HG03378 (cell line): ENCODE results near the gene C19orf85.

ENCODE experiments used
- ATAC-seq: cut with Tn5 transposase; IDR thresholded peaks from one replicate; pipeline ENCODE4 v1.9.1; 2021; ENCODE audit warnings: mild to moderate bottlenecking, moderate library complexity; ENCODE audit not compliant: unreplicated experiment

C19orf85 gene

GRCh38 chr19:55489711-55490477, 25.3 kb upstream of the C19orf85 start:
- ATAC-seq = no peak

DNA sequence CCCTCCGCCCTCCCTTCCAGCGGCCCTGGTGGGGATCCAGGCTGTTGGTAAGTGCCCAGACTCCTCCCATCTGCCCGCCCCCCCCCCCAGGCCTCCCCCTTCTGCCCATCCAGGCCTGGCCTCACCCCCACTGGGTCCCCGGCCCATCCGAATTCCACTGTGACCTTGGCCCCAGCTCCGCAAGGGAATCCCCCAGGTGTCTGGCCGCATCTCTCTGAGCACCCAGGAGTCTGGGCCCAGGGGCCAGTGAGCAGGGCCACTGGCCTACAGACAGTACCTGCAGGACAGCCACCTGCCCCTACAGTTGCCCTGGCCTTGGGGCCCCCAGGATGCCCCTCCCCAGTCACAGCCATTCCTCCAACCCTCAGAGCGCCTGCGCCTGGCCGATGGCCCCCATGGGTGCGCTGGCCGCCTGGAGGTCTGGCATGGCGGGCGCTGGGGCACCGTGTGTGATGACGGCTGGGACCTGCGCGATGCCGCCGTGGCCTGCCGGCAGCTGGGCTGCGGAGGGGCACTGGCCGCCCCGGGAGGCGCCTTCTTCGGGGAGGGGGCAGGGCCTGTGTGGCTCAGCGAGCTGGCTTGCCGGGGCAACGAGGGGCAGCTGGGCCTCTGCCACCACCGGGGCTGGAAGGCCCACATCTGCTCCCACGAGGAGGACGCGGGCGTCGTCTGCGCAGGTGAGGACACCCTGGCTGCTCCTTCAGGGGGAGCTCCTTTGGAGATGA, 24.6 kb upstream of the C19orf85 start:
- no peak for ATAC-seq

DNA sequence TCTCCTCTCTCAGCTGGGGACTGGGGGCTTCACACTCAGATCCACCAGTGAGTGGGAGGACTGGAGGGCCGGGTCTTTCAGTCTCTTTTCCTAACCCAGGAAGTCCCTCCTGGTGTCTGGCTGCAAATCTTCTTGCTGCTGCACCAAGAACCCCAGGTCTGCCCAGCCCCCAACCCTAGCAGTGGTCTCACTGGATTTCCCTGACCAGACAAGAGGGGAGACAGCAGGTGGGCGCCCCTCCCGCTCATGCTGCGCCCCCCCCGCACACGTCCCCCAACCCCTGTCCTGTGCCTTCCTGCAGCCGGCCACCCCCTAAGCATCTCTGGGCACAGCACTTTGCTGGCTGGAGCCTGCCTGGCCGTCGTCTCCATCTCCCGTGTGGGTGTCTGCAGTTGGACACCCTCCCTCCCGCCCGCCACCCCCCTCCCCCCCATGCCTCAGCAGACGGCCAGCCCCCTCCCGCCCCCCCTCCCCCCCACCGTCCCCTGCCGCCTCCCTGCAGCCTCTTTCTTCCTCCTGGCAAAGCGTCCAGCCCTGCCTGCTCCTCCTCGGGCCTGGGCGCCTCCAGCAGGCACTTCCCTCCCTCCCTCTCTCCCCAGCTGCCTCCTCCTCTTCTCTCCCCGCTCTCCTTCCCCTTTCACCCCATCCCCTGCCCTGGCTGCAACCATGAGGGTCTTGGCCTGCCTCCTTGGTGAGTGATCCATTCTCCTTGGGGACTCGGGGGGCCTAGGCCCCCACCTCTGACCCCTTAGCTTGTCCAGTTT, 23.6 kb upstream of the C19orf85 start, which contains the start of gene SSC5D:
Gene SSC5D, plus strand, starts transcription at position 513 of the 764 bp plus-strand sequence. Its CDS starts 154 bp downstream, at position 667.
- ATAC-seq = no peak

DNA sequence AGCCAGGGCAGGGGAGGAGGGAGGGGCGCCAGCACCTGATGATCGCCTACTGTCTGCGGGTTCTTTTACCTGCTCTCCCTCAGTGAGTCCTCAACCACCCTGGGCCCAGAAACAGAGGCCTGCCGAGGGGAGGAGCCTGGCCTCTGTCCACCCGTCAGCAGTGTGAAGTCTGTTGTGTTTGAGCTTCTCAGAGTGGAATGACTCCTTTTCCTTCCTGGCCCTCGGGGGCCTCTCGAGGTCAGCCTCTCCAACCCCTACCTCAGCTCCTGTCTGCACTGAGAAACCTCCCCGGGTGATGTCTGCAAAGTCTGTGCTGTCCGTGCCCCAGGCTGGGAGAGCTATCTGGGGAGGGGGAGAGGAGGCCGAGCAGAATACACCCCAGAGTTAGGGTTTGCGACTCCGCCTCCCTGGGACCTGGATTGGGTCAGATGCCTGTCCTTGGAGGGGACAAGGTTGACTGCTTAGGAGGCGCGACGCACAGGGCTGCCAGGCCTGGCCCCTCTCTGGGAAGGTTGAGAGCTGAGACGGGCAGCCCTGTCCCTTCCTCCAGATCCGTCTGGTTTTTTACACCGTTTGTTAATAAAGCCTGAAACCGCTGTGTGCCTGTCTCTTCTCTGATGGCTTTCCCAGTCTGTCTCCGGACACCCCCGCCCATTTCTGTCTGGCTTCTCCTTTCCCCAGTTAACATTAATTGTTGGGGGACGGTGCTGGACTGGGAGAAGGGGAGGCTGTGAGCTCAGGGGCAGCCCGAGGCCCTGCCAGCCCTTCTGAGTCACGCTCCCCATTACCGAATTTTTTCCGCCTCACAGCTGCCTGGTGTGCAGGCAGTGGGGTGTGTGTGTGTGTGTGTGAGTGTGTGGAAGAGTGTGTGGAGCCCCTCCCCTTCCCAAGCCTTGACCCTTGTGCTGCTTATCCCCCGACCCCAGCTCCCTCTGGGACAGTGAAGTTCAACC, 22.7 kb upstream of the C19orf85 start:
- ATAC-seq = no peak

DNA sequence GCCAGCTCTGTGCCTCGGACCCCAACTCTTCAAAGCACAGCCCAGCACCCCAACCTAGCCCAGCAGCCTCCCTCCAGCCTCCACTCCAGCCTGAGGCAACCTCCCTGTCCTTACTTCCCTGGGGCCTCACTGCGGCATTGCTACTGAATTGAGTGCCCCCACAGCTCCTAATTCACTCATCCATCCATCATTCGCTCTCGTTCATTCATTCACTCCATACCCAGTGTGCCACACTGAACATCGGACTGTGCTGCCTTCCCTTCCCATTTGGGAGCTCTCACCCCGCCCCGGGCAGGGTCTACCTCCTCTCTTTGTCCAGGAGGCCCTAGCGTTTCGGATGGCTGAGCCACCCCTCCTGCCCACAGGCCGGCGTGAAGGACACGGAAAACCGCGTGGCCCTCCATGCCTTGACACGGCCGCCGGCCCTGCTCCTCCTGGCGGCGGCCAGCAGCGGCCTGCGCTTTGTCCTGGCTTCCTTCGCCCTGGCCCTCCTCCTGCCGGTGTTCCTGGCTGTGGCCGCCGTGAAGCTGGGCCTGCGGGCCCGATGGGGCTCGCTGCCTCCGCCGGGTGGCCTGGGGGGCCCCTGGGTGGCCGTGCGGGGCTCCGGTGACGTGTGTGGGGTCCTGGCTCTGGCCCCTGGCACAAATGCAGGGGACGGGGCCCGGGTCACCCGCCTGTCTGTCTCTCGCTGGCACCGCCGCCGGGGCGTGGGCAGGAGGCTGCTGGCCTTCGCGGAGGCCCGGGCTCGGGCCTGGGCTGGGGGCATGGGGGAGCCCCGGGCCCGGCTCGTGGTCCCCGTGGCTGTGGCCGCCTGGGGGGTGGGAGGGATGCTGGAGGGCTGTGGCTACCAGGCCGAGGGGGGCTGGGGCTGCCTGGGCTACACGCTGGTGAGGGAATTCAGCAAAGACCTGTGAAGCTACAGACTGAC, 21.8 kb upstream of the C19orf85 start:
- no peak for ATAC-seq

DNA sequence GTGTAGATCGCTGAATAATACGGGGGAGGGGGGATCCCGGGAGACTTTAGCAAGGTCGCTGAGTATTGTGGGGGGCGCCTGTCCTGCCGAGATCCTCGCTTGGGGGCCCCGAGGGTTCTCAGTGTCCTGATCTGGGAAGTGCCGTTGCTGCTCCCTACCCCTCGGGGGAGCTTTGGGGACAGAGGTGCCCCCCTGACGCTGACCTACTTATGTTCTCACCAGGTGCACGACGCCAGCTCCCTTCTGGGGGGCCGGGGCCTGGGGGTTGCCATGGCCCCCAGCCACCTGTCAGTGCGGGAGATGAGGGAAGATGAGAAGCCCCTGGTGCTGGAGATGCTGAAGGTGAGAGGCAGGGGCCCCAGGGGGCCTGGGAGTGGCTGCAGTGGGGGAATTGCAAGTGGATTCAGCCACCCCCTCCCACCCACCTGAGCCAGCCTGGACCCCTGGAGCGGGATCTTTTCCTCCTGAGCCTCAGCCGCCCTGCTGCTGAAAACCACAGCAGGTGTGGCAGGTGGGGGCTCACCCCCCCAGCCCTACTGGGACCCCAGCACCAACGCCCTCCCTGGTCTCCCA, 21.0 kb upstream of the C19orf85 start:
- no peak for ATAC-seq

- ATAC-seq = no peak
Measured at GRCh38 chr19:55484593-55485438, 20.3 kb upstream of the C19orf85 start, which contains the start of gene NAT14. Gene NAT14, plus strand, starts transcription at chr19:55485188. Its CDS starts 521 bp downstream, at chr19:55485709.

DNA sequence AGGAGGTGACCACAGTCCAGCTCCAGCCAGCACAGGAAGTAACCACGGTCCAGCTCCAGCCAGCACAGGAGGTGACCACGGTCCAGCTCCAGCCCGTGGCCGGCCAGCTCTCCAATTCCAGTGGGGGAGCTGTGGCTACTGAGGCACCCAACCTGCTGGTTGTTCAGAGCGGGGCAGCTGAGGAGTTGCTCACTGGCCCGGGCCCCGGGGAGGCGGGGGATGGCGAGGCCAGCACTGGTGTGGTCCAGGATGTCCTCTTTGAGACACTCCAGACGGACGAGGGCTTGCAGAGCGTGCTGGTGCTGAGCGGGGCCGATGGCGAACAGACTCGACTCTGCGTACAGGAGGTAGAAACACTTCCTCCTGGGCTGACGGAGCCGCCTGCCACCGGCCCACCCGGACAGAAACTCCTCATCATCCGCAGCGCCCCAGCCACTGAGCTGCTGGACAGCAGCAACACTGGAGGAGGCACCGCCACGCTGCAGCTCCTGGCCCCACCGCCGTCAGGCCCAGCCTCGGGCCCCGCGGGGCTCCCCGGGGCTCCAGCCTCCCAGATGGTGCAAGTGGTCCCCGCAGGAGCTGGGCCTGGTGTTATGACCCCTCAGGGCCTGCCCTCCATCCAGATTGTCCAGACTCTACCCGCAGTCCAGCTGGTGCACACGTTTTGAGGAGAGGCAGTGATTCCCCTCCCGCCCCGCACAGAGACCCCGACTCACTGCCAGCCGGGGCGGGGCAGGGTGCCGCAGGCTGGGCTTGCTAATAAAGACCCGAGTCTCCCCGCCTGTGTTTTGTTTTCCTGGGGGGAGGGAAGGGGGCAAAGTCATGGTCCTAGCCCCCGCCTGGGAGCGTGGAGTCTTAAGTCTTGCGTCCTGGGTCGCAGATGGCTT, 19.4 kb upstream of the C19orf85 start:
- ATAC-seq = no peak

- no peak for ATAC-seq
Measured at GRCh38 chr19:55482967-55483705, 18.6 kb upstream of the C19orf85 start.

GRCh38 chr19:55482156-55482961, 17.8 kb upstream of the C19orf85 start:
- ATAC-seq = no peak

DNA sequence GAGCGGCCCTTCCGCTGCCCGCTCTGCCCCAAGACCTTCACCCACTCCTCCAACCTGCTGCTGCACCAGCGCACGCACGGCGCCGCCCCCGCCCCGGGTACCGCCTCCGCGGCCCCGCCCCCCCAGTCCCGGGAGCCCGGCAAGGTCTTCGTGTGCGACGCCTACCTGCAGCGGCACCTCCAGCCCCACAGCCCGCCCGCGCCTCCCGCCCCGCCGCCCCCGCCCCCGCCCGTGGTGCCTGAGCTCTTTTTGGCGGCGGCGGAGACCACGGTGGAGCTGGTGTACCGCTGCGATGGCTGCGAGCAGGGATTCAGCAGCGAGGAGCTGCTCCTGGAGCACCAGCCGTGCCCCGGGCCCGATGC, 17.2 kb upstream of the C19orf85 start:
- no peak for ATAC-seq

- no peak for ATAC-seq
Measured at GRCh38 chr19:55481148-55481793, 16.7 kb upstream of the C19orf85 start.

GRCh38 chr19:55479451-55480230, 15.1 kb upstream of the C19orf85 start:
- no peak for ATAC-seq

DNA sequence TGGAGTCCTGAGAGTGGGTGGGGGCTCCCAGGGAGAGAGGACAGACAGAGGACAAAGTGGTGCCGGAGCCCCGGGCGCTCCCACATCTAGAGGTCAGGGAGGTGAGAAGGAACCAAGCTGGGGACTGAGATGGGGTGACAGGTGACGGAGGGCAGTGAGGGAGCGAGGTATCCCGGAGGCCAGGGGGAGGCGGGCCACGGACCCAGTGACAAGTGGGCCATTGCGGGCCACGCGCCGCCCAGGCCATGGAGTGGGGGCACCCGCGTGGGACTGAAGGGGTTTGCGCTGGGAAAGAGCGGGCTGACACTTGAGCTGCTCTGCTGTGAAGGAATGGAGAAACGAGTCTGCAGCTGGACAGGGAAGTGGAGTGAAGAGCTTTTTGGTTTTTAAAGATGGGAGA, 14.5 kb upstream of the C19orf85 start:
- ATAC-seq = no peak
